Coronary artery (tissue), 2 donors: ENCODE data around the gene AGAP9.
"Not testable (repeated sequence)": the region's sequence is repeated elsewhere in the genome, so short reads cannot be mapped to it uniquely, and the experiment has no call there.

Source experiments
- DNase-seq: peaks from one replicate; pipeline ENCODE4 v3.0.0-alpha.2; 2017; ENCODE audit warnings: low spot score
- H3K27ac ChIP-seq, 2 donors: fragments of 200-600 bp; sonication (generic); one replicate each; pipeline ENCODE4 v1.5.1; 2016 to 2019
- H3K4me3 ChIP-seq: fragments of 200-600 bp; sonication (generic); 2 replicates; pipeline ENCODE4 v1.5.1; 2016; ENCODE audit warnings: mild to moderate bottlenecking, moderate library complexity

Gene AGAP9

GRCh38 chr10:47494226-47494625 lies 29.2 kb downstream of the AGAP9 start:
- not testable (repeated sequence) for H3K27ac ChIP-seq, H3K4me3 ChIP-seq, DNase-seq

GRCh38 chr10:47491600-47491999 lies 31.8 kb downstream of the AGAP9 start, which contains the start of gene FAM25G:
Gene FAM25G (minus strand): TSS chr10:47491700. CDS start chr10:47491674, 26 bp downstream.
- DNase-seq, H3K27ac ChIP-seq, H3K4me3 ChIP-seq: not testable (repeated sequence)

GRCh38 chr10:47489630-47490029 lies 33.8 kb downstream of the AGAP9 start:
- H3K27ac ChIP-seq, DNase-seq, H3K4me3 ChIP-seq: not testable (repeated sequence)

GRCh38 chr10:47485943-47486342 lies 37.5 kb downstream of the AGAP9 start:
- not testable (repeated sequence) for DNase-seq, H3K27ac ChIP-seq

GRCh38 chr10:47484786-47485185 lies 38.7 kb downstream of the AGAP9 start:
- not testable (repeated sequence) for H3K27ac ChIP-seq, H3K4me3 ChIP-seq, DNase-seq

More at GRCh38 chr10:47485943-47486342, 37.5 kb downstream of the AGAP9 start:
- H3K4me3 ChIP-seq = not testable (repeated sequence)

GRCh38 chr10:47483923-47484322 lies 39.5 kb downstream of the AGAP9 start, which contains the start of gene ANXA8:
Gene ANXA8 (minus strand): TSS chr10:47484115. CDS start chr10:47483933, 182 bp downstream.
- not testable (repeated sequence) for H3K27ac ChIP-seq, H3K4me3 ChIP-seq, DNase-seq

- not testable (repeated sequence) for H3K4me3 ChIP-seq, DNase-seq, H3K27ac ChIP-seq
These were observed 41.1 kb downstream of the AGAP9 start for GRCh38 chr10:47482367-47482766.

- not testable (repeated sequence) for H3K4me3 ChIP-seq, H3K27ac ChIP-seq, DNase-seq
These were observed 41.7 kb downstream of the AGAP9 start for GRCh38 chr10:47481768-47482181.

GRCh38 chr10:47481182-47481766 lies 42.2 kb downstream of the AGAP9 start:
- not testable (repeated sequence) for H3K4me3 ChIP-seq, H3K27ac ChIP-seq
- DNase-seq = peak; percentile 19

- not testable (repeated sequence) for DNase-seq, H3K4me3 ChIP-seq, H3K27ac ChIP-seq
These were observed 43.3 kb downstream of the AGAP9 start for GRCh38 chr10:47480133-47480532.

- H3K4me3 ChIP-seq, DNase-seq, H3K27ac ChIP-seq: not testable (repeated sequence)
These were observed 45.3 kb downstream of the AGAP9 start for GRCh38 chr10:47478114-47478513.

- H3K4me3 ChIP-seq, DNase-seq, H3K27ac ChIP-seq: not testable (repeated sequence)
These were observed 46.4 kb downstream of the AGAP9 start for GRCh38 chr10:47477078-47477477.

GRCh38 chr10:47475101-47475500 lies 48.3 kb downstream of the AGAP9 start:
- DNase-seq = peak; percentile 12
- not testable (repeated sequence) for H3K27ac ChIP-seq

GRCh38 chr10:47473516-47473915 lies 49.9 kb downstream of the AGAP9 start:
- not testable (repeated sequence) for H3K27ac ChIP-seq, H3K4me3 ChIP-seq, DNase-seq

More at GRCh38 chr10:47475101-47475500, 48.3 kb downstream of the AGAP9 start:
- not testable (repeated sequence) for H3K4me3 ChIP-seq

- H3K27ac ChIP-seq, H3K4me3 ChIP-seq, DNase-seq: not testable (repeated sequence)
These were observed 50.8 kb downstream of the AGAP9 start for GRCh38 chr10:47472647-47473046.

GRCh38 chr10:47472072-47472471 lies 51.4 kb downstream of the AGAP9 start:
- H3K4me3 ChIP-seq, DNase-seq, H3K27ac ChIP-seq: not testable (repeated sequence)

- H3K4me3 ChIP-seq, DNase-seq, H3K27ac ChIP-seq: not testable (repeated sequence)
These were observed 54.5 kb downstream of the AGAP9 start for GRCh38 chr10:47468731-47469528.

- DNase-seq, H3K4me3 ChIP-seq, H3K27ac ChIP-seq: not testable (repeated sequence)
These were observed 55.5 kb downstream of the AGAP9 start for GRCh38 chr10:47467957-47468356.

GRCh38 chr10:47467458-47467857 lies 56.0 kb downstream of the AGAP9 start:
- not testable (repeated sequence) for DNase-seq, H3K27ac ChIP-seq, H3K4me3 ChIP-seq
